ENCODE data around the gene MUC5AC.
"Not testable (repeated sequence)": the region's sequence is repeated elsewhere in the genome, so short reads cannot be mapped to it uniquely, and the experiment has no call there.

Gene MUC5AC

DNA sequence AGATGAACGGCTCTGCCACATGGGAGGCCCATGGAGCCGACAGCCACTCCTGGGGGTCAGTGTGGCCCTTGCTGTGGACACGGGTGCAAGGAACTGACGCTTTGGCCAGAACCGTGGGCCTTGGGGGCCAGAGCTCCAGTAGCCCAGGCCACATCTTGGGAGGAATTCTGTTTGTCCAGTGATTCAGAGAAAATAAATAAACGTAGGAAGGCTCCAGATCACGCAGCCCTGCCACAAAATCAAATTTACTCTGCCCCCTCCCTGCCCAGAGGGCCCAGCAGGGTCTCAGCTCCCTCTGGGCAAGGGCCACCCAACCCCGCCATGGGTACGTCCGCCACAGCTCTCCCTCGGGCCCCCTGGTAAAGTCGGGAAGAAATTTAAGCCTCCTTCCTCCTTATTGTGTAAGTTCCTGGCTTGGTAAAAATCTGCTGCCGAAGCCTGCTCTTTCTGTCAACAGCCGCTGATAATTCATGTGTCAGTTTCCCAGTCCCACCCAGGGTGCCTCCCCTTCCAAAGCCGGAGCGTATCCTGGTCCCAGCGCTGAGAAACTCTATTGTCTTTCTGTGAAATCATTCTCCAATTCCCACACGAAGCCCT is 6.9 kb upstream of the MUC5AC start:
- H3K9me3 Mint-ChIP-seq, result peaks cover 14% of the 10 kb centered on the region
- H3K36me3 Mint-ChIP-seq (ENCODE audit: low read depth), result no peaks in the 10 kb centered on the region
- no peak for DNase-seq (ENCODE audit: low spot score)
- H3K27ac Mint-ChIP-seq, result no peak overlapping the region
- H3K27me3 Mint-ChIP-seq (ENCODE audit: low read depth), result no peaks in the 10 kb centered on the region
- H3K4me1 Mint-ChIP-seq (ENCODE audit: low read depth), result peaks cover 3% of the 10 kb centered on the region
- H3K4me3 Mint-ChIP-seq, result no peak overlapping the region

DNA sequence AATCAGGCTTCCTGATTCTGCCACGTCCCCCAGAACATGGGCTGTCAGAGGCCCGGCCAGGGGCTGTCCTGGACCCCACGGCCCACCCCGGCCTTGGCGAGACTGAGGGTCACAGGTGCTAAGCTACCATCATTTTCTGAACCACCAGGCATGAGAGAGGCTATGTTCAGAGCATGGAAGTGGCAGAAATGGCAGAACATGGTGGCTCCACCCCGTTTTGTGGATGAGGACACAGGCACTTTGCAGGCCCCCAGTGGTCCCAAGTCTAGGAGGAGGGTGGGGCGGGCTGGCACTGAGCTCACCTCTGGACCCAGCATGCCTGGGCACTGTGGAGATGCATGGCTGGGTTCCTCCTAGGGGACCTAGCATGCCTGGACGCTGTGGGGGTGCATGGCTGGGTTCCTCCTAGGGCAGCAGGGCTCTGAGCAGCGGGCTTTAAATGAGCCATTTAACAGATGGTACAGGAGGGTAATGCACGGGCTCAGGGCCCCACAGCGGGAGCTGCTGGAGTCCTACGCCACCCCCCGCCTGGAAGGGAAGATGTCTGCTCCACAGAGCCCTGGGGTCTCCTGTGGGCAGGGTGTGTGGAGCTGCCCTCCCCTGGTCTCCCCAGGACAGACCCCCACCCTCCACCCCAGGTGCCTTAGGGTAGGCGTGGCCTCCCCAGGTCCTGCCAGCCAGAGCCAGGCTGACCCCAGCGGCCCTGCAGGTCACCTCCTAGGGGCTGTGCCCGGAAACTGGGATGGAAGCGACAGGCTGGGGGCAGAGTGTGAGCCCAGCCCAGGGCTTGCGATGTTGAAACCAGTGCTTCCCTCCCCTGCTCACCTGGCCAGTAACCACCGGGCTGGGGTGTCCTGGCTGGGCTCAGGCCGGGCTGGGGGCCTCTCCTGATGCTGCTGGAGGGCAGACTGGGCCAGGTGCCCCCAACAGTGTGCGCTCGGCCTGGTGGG is 6.1 kb upstream of the MUC5AC start:
- Mint-ChIP-seq H3K4me1 (ENCODE audit: low read depth) (peaks cover 3% of the 10 kb centered on the region), H3K27me3 (ENCODE audit: low read depth) (no peaks in the 10 kb centered on the region), H3K9me3 (peaks cover 14% of the 10 kb centered on the region), H3K4me3 (no peak overlapping the region), H3K36me3 (ENCODE audit: low read depth) (no peaks in the 10 kb centered on the region), H3K27ac (no peak overlapping the region)
- DNase-seq (ENCODE audit: low spot score), result no peak

DNA sequence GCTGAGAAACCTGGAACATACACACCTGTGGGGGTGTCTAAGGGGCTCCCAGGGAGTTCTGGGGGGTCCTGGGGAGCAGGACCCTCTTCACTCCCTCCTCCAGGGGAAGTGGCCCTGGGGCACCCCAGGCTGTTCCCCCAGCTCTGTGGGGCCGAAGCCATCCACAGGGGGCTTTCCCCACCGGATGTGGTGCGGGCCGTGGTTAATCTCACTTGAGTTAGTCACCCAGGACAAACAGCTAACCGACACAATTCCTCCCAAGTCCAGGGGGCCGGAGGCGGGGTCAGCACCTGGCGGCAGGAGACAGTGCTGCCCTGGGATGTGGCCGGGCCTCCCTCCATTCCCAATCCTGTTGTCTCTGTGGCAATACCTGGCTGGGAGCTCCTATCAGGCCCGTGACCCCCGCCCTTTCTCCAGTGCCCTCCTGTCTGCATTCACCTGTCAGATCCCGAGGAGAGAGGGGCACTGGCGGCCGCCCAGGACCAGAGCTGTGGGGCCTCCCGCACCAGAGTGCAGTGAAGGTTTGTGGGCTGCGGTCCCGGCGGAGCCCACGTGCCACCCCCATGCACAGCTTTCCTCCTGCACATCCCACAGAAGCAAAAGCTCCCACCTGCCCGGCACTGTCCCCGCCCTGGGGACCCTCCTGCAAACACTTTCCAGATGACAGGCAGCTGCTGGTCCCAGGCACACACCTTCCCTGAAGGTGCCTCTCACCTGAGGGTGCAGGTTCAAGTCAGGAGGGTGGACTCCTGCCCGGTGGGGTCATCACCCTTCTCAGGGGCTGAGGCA is 5.2 kb upstream of the MUC5AC start:
- Mint-ChIP-seq H3K36me3 (ENCODE audit: low read depth) (no peaks in the 10 kb centered on the region), H3K4me3 (no peak overlapping the region), H3K27ac (no peak overlapping the region), H3K27me3 (ENCODE audit: low read depth) (no peaks in the 10 kb centered on the region), H3K9me3 (peaks cover 9% of the 10 kb centered on the region), H3K4me1 (ENCODE audit: low read depth) (peaks cover 3% of the 10 kb centered on the region)
- peak; percentile 35 for DNase-seq (ENCODE audit: low spot score)

DNA sequence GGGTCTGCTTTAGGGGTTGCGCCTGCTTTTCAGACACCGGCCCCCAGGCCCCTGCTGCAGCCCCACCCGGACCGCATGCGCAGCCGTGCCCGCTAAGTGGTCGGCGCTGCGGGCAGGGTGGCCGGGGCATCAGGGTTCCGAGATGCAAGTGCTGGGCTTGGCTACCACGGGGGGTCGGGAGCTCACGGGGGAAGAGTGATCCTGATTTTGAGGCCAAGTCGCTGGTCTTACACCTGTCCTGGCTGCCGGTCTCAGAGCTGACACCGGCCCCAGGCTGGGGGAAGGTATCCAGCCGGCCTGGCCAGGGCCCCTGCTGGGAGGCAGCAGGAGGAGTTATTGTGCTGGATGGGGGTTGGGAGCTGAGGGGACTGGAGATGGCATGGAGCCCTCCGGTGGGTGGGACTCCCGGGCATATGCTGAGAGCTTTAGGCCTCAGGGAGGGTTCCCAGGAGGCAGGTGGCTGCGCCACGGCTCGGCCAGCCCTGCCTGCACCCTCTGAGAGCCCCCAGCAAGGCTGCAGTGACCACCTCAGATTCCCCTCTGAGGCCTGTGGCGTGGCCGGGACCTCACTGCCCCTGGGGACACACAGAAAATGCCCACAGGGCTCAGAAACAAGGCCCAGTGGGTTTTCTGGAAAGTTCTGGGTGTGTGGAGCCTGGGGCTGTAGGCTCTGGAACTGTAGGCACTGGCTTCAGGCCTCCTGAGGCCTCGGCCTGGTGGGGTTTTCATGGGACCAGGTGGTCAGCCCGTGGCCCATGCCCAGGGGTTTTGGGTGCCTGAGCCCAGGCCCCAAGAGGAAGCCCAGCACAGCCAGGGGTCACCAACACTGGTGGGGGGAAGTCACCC is 4.4 kb upstream of the MUC5AC start:
- Mint-ChIP-seq H3K4me3 (no peak overlapping the region), H3K27ac (no peak overlapping the region), H3K36me3 (ENCODE audit: low read depth) (no peaks in the 10 kb centered on the region), H3K9me3 (peaks cover 1% of the 10 kb centered on the region), H3K27me3 (ENCODE audit: low read depth) (no peaks in the 10 kb centered on the region), H3K4me1 (ENCODE audit: low read depth) (peaks cover 3% of the 10 kb centered on the region)
- no peak for DNase-seq (ENCODE audit: low spot score)

DNA sequence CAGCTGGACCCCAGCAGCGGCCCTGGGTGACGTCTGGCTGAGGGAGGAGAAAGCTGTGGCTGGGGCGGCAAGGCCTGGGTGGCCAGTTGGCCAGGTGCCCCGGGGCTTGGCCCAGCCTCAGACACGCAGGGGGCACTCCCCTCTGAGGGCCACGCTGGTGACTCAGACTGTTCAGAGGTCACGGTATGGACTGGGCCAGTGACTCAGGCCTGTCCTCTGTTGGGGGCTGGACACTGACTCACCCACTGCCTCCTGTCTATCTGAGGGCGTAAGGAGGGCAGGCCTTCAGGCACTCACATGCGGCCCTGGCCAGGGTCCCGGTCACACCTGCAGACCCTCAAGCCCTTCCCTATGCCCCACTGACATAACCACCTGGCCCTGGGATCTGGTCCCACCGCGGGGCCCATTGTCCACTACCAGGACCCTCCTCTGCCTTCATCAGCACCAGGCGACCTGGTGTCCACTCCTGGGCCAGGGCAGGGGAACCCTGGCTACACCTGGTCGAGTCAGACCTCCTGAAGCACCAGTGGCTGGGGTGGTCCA is 3.7 kb upstream of the MUC5AC start:
- H3K27ac Mint-ChIP-seq, result no peak overlapping the region
- no peak for DNase-seq (ENCODE audit: low spot score)
- no peak overlapping the region for H3K4me3 Mint-ChIP-seq
- peaks cover 3% of the 10 kb centered on the region for H3K4me1 Mint-ChIP-seq (ENCODE audit: low read depth)
- no peaks in the 10 kb centered on the region for H3K27me3 Mint-ChIP-seq (ENCODE audit: low read depth)
- no peaks in the 10 kb centered on the region for H3K36me3 Mint-ChIP-seq (ENCODE audit: low read depth)
- no peaks in the 10 kb centered on the region for H3K9me3 Mint-ChIP-seq

DNA sequence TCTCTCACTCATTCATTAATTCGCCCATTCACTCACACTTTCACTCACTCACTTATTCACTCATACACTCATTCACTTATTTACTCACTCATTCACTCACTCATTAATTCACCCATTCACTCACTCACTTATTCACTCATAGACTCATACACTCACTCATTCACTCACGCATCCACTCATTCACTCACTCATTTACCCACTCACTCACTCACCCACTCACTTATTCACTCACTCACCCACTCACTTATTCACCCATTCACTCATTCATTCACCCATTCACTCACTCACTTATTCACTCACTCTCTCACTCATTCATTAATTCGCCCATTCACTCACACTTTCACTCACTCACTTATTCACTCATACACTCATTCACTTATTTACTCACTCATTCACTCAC is 3.1 kb upstream of the MUC5AC start:
- not testable (repeated sequence) for H3K4me3 Mint-ChIP-seq; H3K36me3 Mint-ChIP-seq (ENCODE audit: low read depth); H3K4me1 Mint-ChIP-seq (ENCODE audit: low read depth); H3K9me3 Mint-ChIP-seq; DNase-seq (ENCODE audit: low spot score); H3K27me3 Mint-ChIP-seq (ENCODE audit: low read depth); H3K27ac Mint-ChIP-seq

DNA sequence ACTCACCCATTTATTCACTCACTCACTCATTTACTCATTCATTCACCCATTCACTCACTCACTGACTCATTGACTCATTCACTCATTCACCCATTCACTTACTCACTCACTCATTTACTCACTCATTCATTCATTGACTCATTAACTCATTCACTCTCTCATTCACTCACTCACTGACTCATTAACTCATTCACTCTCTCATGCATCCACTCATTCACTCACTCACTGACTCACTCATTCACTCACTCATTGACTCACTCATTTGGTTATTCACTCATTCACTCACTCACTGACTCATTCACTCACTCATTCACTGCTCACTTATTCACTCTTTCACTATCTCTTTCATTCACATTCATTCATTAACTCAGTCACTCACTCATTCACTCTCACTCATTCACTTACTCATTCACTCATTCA is 2.5 kb upstream of the MUC5AC start:
- H3K36me3 Mint-ChIP-seq (ENCODE audit: low read depth), result no peaks in the 10 kb centered on the region
- no peak overlapping the region for H3K4me3 Mint-ChIP-seq
- no peak for DNase-seq (ENCODE audit: low spot score)
- H3K27me3 Mint-ChIP-seq (ENCODE audit: low read depth), result no peaks in the 10 kb centered on the region
- peaks cover 3% of the 10 kb centered on the region for H3K4me1 Mint-ChIP-seq (ENCODE audit: low read depth)
- H3K27ac Mint-ChIP-seq, result no peak overlapping the region
- H3K9me3 Mint-ChIP-seq, result no peaks in the 10 kb centered on the region

DNA sequence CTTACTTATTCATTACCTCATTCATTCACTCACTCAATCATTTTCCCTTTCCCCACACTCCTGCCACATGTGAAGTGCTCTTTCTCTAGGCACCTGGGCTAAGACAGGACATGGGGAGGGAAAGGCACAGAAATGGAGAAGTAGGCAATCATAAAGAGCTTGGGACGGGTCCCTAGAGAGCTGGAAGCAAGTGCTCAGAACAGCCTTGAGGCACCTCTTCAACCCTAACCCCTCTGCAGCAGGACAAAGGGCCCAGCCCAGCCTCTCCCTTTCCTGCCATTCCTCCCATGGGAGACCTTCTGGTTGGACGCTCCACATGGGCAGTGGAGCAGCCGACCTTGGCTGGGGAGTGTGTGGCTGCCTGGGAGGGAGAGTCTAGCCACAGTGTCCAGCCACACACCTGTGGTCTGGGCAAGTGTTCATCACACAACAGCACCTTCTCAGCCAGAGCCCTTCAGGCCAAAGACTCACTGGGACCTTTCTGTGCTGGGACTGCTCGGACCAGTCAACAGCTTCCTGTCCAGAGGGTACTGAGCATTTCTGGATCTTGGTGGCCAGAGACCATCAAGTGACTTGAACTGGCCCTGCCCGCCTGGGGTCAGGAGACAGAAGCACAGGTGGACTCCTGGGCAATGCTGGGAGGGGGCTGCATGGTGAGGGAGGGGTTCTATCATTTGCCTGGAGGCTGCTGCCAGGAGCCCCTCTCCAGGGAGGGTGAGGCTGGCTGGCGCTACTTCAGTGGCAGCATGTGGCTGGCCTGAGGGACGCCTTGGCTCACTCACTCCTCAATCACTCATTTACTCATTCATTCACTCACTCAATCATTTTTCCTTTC is 1.0 kb upstream of the MUC5AC start:
- Mint-ChIP-seq H3K27me3 (ENCODE audit: low read depth) (no peaks in the 10 kb centered on the region), H3K9me3 (no peaks in the 10 kb centered on the region), H3K27ac (no peak overlapping the region), H3K36me3 (ENCODE audit: low read depth) (no peaks in the 10 kb centered on the region), H3K4me3 (no peak overlapping the region), H3K4me1 (ENCODE audit: low read depth) (peaks cover 3% of the 10 kb centered on the region)
- no peak for DNase-seq (ENCODE audit: low spot score)

DNA sequence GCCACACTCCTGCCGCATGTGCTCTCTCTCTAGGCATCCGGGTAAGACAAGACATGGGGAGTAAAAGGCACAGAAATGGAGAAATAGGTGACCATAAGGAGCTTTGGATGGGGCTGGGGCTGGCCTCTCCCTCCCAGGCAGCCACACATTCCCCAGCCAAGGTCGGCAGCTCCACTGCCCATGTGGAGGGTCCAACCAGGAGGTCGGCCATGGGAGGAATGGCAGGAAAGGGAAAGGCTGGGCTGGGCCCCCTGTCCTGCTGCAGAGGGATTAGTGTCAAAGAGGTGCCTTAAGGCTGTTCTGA is 460 bp upstream of the MUC5AC start:
- H3K36me3 Mint-ChIP-seq (ENCODE audit: low read depth), result no peaks in the 10 kb centered on the region
- no peak for DNase-seq (ENCODE audit: low spot score)
- no peak overlapping the region for H3K4me3 Mint-ChIP-seq
- no peaks in the 10 kb centered on the region for H3K27me3 Mint-ChIP-seq (ENCODE audit: low read depth)
- no peak overlapping the region for H3K27ac Mint-ChIP-seq
- H3K9me3 Mint-ChIP-seq, result no peaks in the 10 kb centered on the region
- peaks cover 3% of the 10 kb centered on the region for H3K4me1 Mint-ChIP-seq (ENCODE audit: low read depth)

DNA sequence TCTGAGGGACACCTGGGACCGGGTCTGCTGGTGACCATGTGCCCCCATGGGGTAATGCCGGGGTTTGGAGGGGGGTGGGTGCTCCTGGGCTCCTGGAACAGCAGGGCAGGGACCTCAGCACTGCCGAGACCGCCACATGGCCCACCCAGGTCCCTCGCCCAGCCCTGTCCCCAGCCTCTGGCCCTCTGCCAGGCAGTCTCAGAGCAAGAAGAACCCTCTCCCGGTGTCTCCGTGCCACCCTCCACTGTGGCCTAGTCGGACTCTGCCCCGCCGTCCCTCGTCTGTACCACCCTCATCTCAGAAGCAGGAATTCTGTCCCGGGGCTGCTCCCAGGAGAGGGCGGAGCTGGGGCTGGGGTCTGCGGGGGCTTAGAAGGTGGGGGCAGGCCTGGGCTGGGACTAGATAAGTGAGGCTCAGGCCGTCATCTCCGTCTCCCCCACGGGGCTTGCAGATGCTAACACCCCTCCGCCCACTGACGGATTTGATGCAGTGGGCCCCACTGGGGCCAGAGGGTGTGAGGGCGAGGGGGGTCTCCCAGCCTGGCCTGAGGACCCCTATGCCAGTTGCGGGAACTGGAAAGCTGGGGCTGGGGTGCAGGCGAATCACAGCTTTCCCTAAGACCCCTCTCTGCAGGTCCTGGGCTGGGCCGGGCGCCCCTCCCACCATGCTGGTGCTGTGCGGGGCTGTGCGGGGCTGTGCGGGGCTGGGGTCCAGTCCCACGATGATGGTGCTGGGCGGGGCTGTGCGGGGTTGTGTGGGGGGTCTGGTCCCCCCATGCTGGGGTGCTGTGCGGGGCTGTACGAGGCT is 1.1 kb downstream of the MUC5AC start:
- no peak for DNase-seq (ENCODE audit: low spot score)
- H3K9me3 Mint-ChIP-seq, result no peaks in the 10 kb centered on the region
- no peak overlapping the region for H3K27ac Mint-ChIP-seq
- H3K36me3 Mint-ChIP-seq (ENCODE audit: low read depth), result no peaks in the 10 kb centered on the region
- H3K27me3 Mint-ChIP-seq (ENCODE audit: low read depth), result no peaks in the 10 kb centered on the region
- H3K4me1 Mint-ChIP-seq (ENCODE audit: low read depth), result no peaks in the 10 kb centered on the region
- H3K4me3 Mint-ChIP-seq, result no peak overlapping the region

DNA sequence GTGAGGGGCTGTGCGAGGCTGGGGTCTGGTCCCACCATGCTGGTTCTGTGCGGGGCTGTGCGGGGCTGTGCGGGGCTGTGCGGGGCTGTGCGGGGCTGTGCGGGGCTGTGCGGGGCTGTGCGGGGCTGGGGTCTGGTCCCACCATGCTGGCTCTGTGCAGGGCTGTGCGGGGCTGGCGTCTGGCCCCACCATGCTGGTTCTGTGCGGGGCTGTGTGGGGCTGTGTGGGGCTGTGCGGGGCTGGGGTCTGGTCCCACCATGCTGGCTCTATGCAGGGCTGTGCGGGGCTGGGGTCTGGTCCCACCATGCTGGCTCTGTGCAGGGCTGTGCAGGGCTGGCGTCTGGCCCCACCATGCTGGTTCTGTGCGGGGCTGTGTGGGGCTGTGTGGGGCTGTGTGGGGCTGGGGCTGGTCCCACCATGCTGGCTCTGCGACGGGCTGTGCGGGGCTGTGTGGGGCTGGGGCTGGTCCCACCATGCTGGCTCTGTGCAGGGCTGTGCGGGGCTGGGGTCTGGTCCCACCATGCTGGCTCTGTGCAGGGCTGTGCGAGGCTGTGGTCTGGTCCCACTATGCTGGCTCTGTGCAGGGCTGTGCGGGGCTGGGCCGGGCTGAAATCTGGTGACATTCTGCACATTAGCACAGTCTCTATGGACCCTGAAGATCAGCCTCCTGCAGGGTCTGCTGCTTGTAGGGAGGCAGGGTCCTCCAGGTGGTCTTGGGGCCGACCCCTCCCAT is 1.9 kb downstream of the MUC5AC start:
- H3K9me3 Mint-ChIP-seq; H3K36me3 Mint-ChIP-seq (ENCODE audit: low read depth); H3K27me3 Mint-ChIP-seq (ENCODE audit: low read depth); H3K4me3 Mint-ChIP-seq; H3K4me1 Mint-ChIP-seq (ENCODE audit: low read depth); H3K27ac Mint-ChIP-seq; DNase-seq (ENCODE audit: low spot score): not testable (repeated sequence)
